Dendritic cell treated with granulocyte-macrophage colony-stimulating factor and Interleukin-4, amounts not matched to agents 40 ng/mL and 50 ng/mL, for 4 days (primary cell): ENCODE results near the gene RAB4A.
"Not testable (repeated sequence)": the region's sequence is repeated elsewhere in the genome, so short reads cannot be mapped to it uniquely, and the experiment has no call there.

ENCODE experiments used
- H3K27ac Mint-ChIP-seq: one replicate; pipeline ENCODE4 v1.8.0; 2022; ENCODE audit warnings: mild to moderate bottlenecking, mixed read lengths
- H3K27me3 Mint-ChIP-seq: one replicate; pipeline ENCODE4 v1.8.0; 2022; ENCODE audit warnings: mild to moderate bottlenecking, mixed read lengths
- H3K36me3 Mint-ChIP-seq: one replicate; pipeline ENCODE4 v1.8.0; 2022; ENCODE audit warnings: low read depth, mixed read lengths
- H3K4me1 Mint-ChIP-seq: one replicate; pipeline ENCODE4 v1.8.0; 2022; ENCODE audit warnings: low read depth, mixed read lengths
- H3K4me3 Mint-ChIP-seq: one replicate; pipeline ENCODE4 v1.8.0; 2022; ENCODE audit warnings: mild to moderate bottlenecking, moderate library complexity, mixed read lengths
- H3K9me3 Mint-ChIP-seq: one replicate; pipeline ENCODE4 v1.8.0; 2022; ENCODE audit warnings: mixed read lengths
- intact Hi-C: fragments of 100-400 bp; cut with micrococcal nuclease; formaldehyde crosslinking; loops from one replicate; pipeline ENCODE4 v1.15.0; 2022

RAB4A gene

DNA sequence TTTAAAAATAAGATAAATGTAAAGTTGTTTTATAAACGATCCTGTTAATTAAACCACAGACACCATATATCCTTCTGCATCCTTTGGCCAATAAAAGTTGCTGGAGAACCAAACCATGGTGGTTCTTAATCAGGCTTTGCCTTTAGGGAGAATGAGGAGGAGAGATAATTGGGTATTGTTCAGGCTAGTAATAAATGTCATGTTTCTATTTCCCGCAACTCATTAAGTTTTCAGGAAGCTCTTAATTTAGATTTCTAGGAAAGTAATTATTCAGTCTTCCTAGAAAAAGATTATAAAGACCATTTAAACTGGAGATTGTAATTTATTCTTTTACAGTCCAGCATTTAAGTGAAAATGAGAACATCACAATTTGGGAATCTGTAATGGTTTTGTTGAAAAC, 34.5 kb downstream of the RAB4A start:
- Mint-ChIP-seq H3K9me3 (no peaks in the 10 kb centered on the region), H3K27me3 (no peaks in the 10 kb centered on the region), H3K4me1 (peaks cover 5% of the 10 kb centered on the region), H3K36me3 (peaks cover 60% of the 10 kb centered on the region), H3K27ac (no peak overlapping the region), H3K4me3 (no peak overlapping the region)
- intact Hi-C loops, result no loop called here

DNA sequence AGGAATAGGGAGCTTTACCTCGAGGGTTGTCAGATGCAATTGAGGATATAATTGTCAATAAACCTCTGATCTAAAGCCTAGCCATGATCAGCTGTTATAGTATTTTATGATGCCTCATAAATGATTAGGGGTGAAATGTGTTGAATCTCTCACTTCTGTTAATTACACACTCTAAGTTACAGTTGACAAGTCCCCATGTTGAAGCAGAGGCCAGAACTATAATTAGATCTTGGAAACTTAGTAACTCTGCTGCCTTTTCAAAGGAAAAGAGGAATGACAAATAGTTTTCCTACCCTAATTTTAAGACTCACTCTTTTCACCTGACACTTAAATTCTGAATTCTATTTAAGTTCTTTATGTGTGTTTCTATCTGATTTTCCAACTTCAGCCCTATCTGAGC, 38.2 kb downstream of the RAB4A start:
- intact Hi-C loops, result no loop called here
- Mint-ChIP-seq H3K4me3 (no peak overlapping the region), H3K27me3 (no peaks in the 10 kb centered on the region), H3K27ac (peak overlapping the region; percentile 60), H3K9me3 (no peaks in the 10 kb centered on the region), H3K36me3 (peaks cover 69% of the 10 kb centered on the region), H3K4me1 (peaks cover 5% of the 10 kb centered on the region)

DNA sequence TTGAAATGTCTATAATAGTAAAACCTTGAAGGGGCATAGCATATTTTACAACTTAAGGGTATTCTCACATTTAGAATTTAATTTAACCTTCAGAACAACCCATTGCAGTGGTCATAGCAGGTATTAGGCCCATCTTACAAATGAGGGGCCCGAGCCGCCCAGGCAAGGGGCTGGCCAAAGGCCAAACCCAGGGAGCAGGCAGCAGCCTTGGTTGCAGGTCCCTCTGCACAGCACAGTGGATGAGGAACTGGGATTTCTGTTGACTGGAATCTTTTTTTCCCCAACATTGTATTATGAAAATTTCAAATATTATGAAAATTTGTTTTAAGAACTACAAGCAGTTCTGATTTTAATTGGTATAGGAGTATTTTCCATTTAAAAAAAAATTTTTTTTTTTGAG, 38.8 kb downstream of the RAB4A start:
- Mint-ChIP-seq H3K4me1 (peaks cover 5% of the 10 kb centered on the region), H3K4me3 (no peak overlapping the region), H3K27ac (peak overlapping the region; percentile 60), H3K36me3 (peaks cover 65% of the 10 kb centered on the region), H3K9me3 (no peaks in the 10 kb centered on the region), H3K27me3 (no peaks in the 10 kb centered on the region)
- intact Hi-C loops, result no loop called here

DNA sequence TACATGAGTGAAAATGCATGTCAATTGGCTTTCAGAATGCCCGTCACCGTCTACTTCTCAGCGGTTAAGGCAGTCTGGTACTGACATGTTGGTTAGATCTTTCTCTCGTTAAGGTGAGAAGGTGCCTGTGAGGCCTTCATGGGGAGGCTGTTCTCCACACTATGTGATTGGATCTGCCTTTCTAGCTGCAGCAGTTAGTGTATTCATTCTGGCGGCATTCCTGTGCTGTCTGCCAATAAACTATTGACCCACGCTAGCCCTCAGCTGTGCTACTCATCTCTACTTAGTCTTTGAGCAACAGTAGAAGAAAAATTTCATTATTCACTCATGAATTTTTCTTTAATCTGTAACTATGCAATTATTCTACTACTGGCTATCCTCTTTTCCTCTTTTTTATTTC, 39.9 kb downstream of the RAB4A start:
- intact Hi-C loops, result no loop called here
- Mint-ChIP-seq H3K4me1 (peaks cover 5% of the 10 kb centered on the region), H3K27me3 (no peaks in the 10 kb centered on the region), H3K4me3 (no peak overlapping the region), H3K9me3 (no peaks in the 10 kb centered on the region), H3K27ac (no peak overlapping the region), H3K36me3 (peaks cover 65% of the 10 kb centered on the region)

DNA sequence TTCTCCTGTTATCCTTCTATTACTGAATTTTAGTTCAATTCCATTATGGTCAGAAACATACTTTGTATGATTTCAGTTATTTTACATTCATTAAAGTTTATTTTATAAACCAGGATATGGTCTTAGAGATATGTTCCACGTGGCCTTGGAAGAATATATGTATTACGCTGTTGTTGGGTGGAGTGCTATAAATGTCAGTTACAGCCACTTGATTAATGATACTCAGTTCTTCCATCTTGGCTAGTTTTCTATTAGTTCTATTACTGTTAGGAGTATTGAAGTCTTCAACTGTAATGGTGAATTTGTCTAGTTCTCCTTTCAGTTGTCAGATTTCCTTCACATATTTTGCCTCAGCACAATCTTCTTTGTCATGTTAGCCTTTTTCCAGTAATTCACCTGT, 45.3 kb downstream of the RAB4A start:
- Mint-ChIP-seq H3K27me3 (no peaks in the 10 kb centered on the region), H3K9me3 (no peaks in the 10 kb centered on the region), H3K36me3 (peaks cover 73% of the 10 kb centered on the region), H3K27ac (no peak overlapping the region), H3K4me1 (no peaks in the 10 kb centered on the region), H3K4me3 (no peak overlapping the region)
- intact Hi-C loops, result no loop called here

DNA sequence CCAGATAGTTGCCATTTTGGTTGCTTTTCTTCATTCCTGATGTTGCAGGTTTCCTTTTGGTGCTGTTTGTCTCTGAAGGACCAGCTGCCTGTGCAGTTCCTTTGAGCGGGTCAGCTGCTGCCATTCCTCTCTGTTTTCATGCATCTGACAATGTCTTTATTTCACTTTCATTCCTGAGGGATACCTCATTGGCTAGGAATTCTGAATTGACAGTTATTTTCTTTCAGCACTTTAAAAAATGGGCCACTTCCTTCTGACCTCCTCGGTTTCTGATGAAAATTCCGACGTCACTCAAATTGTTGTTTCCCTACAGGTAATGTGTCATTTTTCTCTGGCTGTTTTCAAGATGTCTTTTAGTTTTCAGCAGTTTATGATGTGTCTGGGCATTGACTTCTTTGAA, 47.1 kb downstream of the RAB4A start:
- intact Hi-C loops, result no loop called here
- Mint-ChIP-seq H3K4me3 (no peak overlapping the region), H3K36me3 (peaks cover 58% of the 10 kb centered on the region), H3K4me1 (no peaks in the 10 kb centered on the region), H3K9me3 (no peaks in the 10 kb centered on the region), H3K27ac (no peak overlapping the region), H3K27me3 (no peaks in the 10 kb centered on the region)

DNA sequence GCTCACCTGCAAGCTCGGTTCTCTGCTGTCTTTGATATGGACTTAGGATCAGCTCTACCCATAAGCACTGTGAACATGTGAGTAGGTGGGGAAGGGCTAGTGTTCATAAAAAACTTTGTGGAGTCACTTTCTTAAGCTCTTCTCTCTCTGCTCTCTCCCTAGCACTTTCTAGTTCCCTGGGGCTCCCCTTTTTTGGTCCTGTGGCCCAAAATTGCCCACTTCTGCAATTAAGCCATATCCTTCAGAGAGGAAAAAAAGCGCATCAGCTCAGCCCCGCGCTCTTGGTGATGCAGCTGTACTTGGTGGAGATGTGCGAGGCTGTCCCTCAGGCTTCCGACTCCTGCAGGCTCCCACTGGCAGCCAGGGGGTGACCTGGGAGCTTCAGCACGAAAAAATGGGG, 48.6 kb downstream of the RAB4A start:
- Mint-ChIP-seq H3K27me3 (no peaks in the 10 kb centered on the region), H3K4me1 (no peaks in the 10 kb centered on the region), H3K36me3 (peaks cover 64% of the 10 kb centered on the region), H3K4me3 (no peak overlapping the region), H3K9me3 (no peaks in the 10 kb centered on the region), H3K27ac (peak overlapping the region; percentile 27)
- intact Hi-C loops, result no loop called here

DNA sequence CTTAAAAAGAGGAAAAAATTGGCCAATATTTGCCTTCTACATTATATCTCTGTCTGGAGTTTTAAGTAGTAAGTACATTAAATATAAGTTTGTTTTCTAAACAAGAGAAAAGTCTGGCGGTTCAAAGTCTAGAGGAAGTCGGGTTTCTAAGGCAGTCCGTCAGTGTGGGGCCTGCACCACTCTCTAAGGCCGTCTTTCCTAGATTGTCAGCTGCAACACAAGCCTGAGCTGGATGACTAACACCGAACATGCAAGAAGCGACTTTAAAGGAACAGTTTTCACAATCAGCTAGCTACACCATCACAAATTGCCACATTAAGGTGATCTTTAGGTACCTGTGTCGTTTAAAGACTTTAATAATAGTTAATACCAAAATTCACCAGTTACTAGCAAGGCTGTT, 52.3 kb downstream of the RAB4A start:
- Mint-ChIP-seq H3K9me3 (no peaks in the 10 kb centered on the region), H3K4me3 (no peak overlapping the region), H3K27me3 (no peaks in the 10 kb centered on the region), H3K36me3 (peaks cover 79% of the 10 kb centered on the region), H3K27ac (no peak overlapping the region), H3K4me1 (peaks cover 11% of the 10 kb centered on the region)
- intact Hi-C loops, result no loop called here

DNA sequence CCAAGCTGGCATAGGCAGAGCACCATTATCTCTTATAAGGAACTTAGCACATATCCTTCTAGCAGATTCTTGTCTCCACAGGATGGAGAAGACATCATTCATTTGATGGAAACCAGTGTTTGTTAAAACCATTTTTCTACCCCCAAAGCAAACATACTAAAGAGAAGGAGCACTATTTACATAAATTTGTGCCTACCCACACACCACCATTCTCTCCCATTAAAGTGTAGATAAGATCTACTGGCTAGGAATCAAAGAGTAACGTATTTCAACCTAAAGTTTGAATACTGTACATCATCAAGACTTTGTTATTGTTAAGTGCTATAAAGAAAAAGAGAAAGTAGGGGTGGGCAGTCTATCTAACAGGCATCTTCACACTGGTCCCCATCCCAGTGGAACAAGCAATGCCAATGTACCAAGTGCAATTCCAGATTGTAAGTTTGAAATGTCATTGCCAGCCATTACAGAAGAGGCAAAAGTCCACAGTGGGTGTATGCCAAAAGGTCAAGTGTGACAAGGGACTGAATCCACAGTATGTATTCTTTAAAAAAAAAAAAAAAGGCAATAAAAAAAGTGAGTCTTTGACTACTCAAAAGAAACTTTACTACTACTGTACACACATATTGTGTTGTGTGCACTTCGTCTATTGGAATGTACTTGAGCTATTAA, 53.1 kb downstream of the RAB4A start:
- H3K4me1 Mint-ChIP-seq, result peaks cover 15% of the 10 kb centered on the region
- intact Hi-C loops, result no loop called here
- no peaks in the 10 kb centered on the region for H3K9me3 Mint-ChIP-seq
- peaks cover 78% of the 10 kb centered on the region for H3K36me3 Mint-ChIP-seq
- H3K27ac Mint-ChIP-seq, result no peak overlapping the region
- H3K27me3 Mint-ChIP-seq, result no peaks in the 10 kb centered on the region
- H3K4me3 Mint-ChIP-seq, result no peak overlapping the region

DNA sequence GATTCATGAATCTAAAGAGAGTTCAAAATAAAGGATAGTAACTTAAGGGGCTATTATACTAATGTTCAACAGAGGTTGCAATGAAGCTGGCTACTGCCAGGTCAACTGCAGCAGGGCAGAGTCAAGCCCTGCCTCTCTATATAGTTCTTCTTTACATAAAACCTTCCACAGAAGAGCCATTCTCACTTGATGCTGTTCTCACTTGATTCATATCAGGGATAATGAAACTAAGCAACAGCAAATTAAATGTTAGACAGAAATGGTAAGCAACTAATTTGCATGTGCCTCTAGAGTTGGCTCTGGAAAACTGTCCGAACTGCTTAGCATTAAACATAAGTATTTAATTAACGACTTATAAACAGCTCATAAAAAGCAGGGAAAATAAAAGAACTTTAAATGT, 54.5 kb downstream of the RAB4A start:
- Mint-ChIP-seq H3K4me3 (no peak overlapping the region), H3K27ac (peak overlapping the region; percentile 30), H3K36me3 (peaks cover 78% of the 10 kb centered on the region), H3K9me3 (no peaks in the 10 kb centered on the region), H3K4me1 (peaks cover 19% of the 10 kb centered on the region), H3K27me3 (no peaks in the 10 kb centered on the region)
- intact Hi-C loops, result no loop called here

DNA sequence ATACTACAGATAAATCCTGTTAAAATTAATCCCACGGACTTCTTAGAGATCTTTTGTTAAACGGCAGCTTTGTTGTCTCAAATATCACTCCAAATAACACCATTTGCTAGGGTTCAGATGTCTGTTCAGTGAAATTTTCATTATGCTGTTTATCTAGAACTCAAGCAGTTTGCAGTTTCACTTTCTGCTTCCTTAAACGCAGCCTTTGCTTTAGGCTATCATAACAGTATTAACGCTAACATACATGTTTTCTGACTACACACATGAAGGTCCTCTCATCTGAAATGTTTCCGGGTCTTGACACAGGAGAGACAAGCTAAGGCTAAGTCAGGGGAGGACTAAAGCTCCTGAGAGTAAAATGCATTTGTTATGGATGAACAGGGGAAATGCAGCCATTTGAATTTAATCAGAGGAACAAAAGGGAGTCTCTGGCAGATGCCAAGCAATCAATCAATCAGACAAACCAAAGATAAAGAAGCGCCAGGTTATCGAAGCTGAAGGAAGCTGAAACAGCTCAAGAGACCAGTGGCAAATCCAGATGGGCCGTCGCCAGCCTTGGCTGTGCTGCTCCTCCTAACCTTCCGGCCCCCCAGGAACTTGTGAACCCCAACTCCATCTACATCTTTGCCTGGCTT, 55.1 kb downstream of the RAB4A start:
- peaks cover 79% of the 10 kb centered on the region for H3K36me3 Mint-ChIP-seq
- peak overlapping the region; percentile 59 for H3K27ac Mint-ChIP-seq
- peaks cover 19% of the 10 kb centered on the region for H3K4me1 Mint-ChIP-seq
- peak overlapping the region; percentile 4 for H3K4me3 Mint-ChIP-seq
- no peaks in the 10 kb centered on the region for H3K9me3 Mint-ChIP-seq
- intact Hi-C loops, result no loop called here
- no peaks in the 10 kb centered on the region for H3K27me3 Mint-ChIP-seq

DNA sequence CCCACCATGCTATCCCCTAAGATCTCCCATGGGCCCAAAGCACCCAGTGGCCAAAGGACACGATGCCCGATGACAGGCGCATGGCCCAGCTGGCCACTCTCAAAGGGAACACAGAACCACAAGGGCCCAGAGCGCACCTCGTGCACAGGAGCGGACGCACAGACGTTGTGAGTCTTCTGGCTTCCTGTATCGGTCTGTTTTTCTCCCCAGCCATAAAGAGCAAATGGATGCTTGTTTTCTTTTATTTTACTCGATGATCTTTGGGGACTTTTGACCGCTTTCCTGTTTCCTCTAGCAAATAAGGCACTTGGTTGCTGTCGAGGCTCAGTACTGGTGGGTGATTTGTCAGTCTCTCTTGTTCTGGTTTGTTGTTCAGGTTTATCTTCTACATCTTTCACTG, 55.7 kb downstream of the RAB4A start:
- Mint-ChIP-seq H3K4me3 (no peak overlapping the region), H3K27ac (peak overlapping the region; percentile 59), H3K27me3 (no peaks in the 10 kb centered on the region), H3K4me1 (peaks cover 19% of the 10 kb centered on the region), H3K9me3 (no peaks in the 10 kb centered on the region), H3K36me3 (peaks cover 79% of the 10 kb centered on the region)
- intact Hi-C loops, result no loop called here

DNA sequence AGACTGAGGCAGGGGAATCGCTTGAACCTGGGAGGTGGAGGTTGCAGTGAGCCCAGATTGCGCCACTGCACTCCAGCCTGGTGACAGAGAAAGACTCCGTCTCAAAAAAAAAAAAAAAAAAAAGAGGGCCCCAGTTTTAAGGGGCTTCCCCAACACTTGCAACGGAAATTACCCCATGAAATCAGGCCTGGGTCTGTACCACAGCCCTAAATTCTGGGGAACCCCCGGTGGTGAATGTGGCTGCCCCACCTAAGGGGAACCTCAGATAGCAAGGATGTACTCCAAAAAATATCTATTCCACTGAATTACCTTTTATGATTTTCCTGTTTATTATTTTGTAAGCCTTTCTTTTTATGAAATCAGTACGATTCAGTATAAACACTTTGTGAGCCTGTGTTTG, 56.9 kb downstream of the RAB4A start:
- intact Hi-C loops, H3K27ac Mint-ChIP-seq, H3K4me3 Mint-ChIP-seq: not testable (repeated sequence)

DNA sequence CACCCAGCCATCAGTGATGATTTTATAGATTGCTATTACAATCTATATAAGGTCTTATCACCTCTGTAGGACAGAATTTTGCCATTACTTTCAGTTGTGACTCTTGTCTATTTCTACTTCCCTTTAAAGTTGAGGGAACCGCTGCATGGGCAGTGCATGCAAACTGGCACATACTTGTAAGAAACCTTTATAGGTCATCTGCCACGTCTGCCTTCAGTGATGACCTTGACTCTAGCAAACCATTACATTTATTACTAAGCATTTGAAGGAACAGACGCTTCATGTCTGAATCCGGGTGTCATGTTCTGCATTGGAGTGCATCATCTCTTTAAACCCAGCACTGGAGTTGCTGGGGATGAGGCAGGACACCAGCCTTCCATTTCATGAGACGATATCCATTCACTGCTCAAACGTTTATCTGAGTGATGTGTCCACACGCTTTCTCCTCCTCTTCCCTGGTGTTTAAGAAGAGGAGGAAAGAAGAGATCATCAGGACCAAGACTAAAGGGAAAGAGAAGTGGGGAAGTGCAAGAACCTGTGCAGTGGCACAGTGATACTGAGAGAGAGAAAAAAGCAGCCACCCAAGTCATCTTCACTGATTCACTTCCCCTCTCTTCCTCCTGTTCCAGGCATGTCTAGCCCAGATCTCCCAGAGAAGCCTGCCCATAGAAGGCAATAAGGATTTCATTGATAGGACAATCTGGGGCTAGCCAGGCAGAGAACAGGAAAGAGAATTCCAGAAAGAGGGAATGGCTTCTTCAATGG, 57.9 kb downstream of the RAB4A start:
- Mint-ChIP-seq H3K4me3 (no peak overlapping the region), H3K27ac (peak overlapping the region; percentile 12), H3K36me3 (peaks cover 68% of the 10 kb centered on the region), H3K9me3 (no peaks in the 10 kb centered on the region), H3K27me3 (no peaks in the 10 kb centered on the region), H3K4me1 (peaks cover 19% of the 10 kb centered on the region)
- intact Hi-C loops, result no loop called here

More for the DNA sequence above, 56.9 kb downstream of the RAB4A start:
- not testable (repeated sequence) for H3K9me3 Mint-ChIP-seq, H3K27me3 Mint-ChIP-seq
- Mint-ChIP-seq H3K36me3 (peaks cover 78% of the 10 kb centered on the region), H3K4me1 (peaks cover 19% of the 10 kb centered on the region)
